Measurements from ENCODE around the gene TNS3.

The TNS3 gene

DNA sequence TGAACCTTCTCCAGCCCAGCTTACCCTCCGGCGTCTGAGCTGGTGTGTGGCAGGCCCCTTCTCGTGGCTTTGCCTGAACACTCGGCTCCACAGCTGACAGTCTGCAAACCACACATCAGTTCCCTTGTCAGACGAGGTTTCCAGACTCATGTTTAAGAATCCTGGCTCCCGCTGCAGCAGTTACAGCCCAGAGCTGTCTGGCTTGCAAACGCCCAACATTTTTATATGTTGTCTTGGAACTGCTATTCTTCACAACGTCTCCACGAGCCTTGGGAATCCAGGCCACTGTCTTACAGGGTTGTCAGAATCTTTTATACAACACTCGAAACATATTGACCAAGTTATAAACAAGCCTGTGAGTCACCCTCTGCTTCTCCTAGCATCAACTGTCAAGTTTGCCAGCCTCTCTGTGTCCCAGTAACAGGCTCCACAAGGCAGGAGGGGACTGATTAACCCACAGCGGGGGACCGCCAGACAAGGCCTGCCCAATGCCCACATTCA lies 68.1 kb downstream of the TNS3 start:
- POLR2A ChIA-PET: no interaction called here
- TF ChIP-seq, protein P1, sequence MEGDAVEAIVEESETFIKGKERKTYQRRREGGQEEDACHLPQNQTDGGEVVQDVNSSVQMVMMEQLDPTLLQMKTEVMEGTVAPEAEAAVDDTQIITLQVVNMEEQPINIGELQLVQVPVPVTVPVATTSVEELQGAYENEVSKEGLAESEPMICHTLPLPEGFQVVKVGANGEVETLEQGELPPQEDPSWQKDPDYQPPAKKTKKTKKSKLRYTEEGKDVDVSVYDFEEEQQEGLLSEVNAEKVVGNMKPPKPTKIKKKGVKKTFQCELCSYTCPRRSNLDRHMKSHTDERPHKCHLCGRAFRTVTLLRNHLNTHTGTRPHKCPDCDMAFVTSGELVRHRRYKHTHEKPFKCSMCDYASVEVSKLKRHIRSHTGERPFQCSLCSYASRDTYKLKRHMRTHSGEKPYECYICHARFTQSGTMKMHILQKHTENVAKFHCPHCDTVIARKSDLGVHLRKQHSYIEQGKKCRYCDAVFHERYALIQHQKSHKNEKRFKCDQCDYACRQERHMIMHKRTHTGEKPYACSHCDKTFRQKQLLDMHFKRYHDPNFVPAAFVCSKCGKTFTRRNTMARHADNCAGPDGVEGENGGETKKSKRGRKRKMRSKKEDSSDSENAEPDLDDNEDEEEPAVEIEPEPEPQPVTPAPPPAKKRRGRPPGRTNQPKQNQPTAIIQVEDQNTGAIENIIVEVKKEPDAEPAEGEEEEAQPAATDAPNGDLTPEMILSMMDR (IDR thresholded peaks at IDR 0.05; ENCODE audit: control extremely low read depth, extremely low read depth, low read depth, missing control alignments): no peak
- DNase-seq (ENCODE audit: extremely low spot score): no peak
- CTCF ChIA-PET: no interaction called here

DNA sequence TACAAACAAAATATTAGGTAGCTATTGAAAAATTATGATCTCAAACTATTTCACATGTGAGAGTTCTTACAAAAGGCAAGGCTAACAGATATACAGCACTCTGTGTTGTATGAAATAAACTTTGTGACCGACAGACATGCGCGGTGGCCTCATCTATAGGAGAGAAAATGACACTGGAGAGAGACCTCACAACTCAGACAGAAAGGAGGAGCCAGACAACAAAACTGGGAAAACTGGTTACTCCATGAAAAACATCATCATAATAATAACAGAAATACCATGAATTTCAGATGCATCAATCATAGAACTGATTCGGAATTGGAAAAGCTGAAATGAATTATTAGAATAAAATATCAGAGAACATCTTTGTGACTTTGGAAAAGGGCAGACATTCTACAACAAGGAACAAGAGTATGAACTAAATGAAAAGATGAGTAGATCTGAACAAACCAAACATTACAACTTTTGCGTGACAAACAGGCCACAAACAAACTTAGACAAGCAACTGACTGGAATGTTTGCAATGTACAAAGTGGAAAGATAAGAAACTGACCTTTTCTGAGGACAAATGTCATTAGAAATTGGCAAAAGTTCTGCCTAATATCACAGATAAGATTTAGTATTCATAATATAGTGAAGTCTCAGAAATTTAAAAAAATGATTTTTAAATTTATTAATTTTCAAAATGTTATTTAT lies 69.3 kb downstream of the TNS3 start:
- CTCF ChIA-PET: interaction anchor here (1.4 kb wide), 1 partner anchor 246 kb away, joined by 4 read pairs; no protein-coding TSS in a partner anchor
- TF ChIP-seq, protein P1 (IDR thresholded peaks at IDR 0.05; ENCODE audit: control extremely low read depth, extremely low read depth, low read depth, missing control alignments): no peak
- no peak for DNase-seq (ENCODE audit: extremely low spot score)
- POLR2A ChIA-PET: no interaction called here

DNA sequence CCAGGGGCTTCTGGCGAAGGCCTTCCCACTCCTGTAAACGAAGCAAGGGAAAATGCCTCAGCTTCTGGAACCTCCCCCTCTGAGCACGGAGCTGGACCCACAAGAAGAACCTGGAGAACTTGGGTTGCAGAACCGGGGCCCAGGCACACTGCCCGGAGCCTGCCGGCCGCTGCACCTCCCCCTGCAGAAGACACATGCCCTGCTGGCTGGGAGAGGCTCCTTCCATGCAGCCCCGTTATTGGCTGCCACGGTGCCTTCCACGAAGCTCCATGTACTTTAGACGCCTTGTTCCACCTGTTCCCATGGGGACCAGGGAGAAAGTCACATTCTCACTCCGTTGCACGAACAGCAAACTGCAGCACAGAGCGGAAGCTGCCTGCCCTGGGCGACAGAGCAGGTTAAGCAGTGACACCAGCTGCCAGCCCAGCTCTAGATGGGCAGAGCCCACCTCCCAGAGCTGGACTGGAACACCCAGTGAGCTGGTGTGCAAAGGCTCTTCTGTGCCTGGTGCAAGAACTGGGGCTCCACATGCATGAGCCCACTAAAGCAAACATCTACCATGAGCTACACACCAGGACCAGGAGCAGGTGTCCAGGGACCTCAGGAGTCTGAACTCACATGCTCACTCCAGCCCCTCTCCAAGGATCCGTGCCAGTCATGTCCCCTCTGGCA lies 70.1 kb downstream of the TNS3 start:
- POLR2A ChIA-PET: interaction anchor here (0.6 kb wide), 1 partner anchor 164 kb away, joined by 3 read pairs; no protein-coding TSS in a partner anchor
- TF ChIP-seq, protein P1 (IDR thresholded peaks at IDR 0.05; ENCODE audit: control extremely low read depth, extremely low read depth, low read depth, missing control alignments): no peak
- CTCF ChIA-PET: interaction anchor here (1.4 to 1.9 kb wide), 2 partner anchors 11 to 246 kb away, joined by 4 to 7 read pairs; no protein-coding TSS in a partner anchor
- DNase-seq (ENCODE audit: extremely low spot score): no peak

DNA sequence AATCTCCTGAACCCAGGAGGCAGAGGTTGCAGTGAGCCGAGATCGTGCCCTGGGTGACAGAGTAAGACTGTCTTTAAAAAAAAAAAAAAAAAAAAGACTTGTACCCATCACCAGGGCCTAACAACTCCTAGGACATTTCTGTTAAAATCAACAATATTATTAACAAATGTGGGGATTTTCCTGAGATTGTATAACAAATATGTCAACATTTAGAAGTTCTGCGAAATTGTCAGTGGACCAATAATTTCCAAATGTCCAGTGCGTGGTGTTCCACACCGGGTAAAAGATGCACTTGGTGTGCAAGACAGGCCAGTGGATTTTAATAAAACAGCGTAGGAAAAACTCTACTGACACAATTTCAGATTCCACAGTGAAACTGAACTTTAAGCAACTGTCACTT lies 71.1 kb downstream of the TNS3 start:
- ChIA-PET CTCF (interaction anchor here (1.9 kb wide), 1 partner anchor 10 kb away, joined by 7 read pairs; no protein-coding TSS in a partner anchor), POLR2A (no interaction called here)
- TF ChIP-seq, protein P1 (IDR thresholded peaks at IDR 0.05; ENCODE audit: control extremely low read depth, extremely low read depth, low read depth, missing control alignments): no peak
- no peak for DNase-seq (ENCODE audit: extremely low spot score)

DNA sequence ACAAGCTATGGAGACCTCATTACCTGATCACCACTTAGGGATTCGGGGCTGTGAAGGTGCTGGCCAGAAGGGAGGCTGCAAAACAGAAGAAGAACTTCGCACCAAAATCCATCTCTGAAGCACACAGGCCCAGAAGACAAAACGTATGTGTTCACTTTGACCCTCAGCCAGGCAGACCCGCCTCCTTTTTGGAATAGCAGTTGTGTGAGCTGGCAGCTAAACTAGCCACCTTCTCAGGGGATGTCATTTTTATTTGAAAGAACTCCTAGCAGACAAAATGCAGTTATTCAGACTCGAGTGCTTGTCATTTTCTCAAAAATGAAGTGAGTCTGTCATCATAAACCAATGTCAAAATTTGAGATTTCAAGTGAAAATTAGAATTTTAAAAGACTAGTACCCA lies 71.7 kb downstream of the TNS3 start:
- CTCF ChIA-PET: interaction anchor here (1.9 kb wide), 1 partner anchor 9 kb away, joined by 7 read pairs; no protein-coding TSS in a partner anchor
- TF ChIP-seq, protein P1 (IDR thresholded peaks at IDR 0.05; ENCODE audit: control extremely low read depth, extremely low read depth, low read depth, missing control alignments): no peak
- POLR2A ChIA-PET: no interaction called here
- no peak for DNase-seq (ENCODE audit: extremely low spot score)

DNA sequence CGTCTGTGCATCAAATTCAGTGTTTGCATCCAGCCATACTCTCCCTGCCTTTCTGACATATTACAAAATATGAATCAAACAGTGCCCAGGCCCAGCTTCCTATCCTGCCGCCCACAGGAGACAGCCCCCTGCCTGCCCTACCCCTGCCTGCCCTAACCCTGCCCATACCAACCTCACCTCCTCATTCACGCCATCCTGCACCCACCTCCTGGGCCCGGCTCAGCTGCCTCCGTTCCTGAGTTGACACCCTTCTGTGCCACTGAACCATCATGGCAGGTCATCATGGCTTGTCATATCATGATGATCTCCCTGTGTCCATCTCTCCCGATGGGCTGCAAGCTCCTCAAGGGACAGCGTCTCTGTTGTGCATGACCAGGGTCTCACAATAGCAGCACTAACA lies 72.3 kb downstream of the TNS3 start:
- ChIA-PET CTCF (no interaction called here), POLR2A (no interaction called here)
- TF ChIP-seq, protein P1 (IDR thresholded peaks at IDR 0.05; ENCODE audit: control extremely low read depth, extremely low read depth, low read depth, missing control alignments): no peak
- DNase-seq (ENCODE audit: extremely low spot score): no peak

Measured in GM10248 (cell line).